HEK293T (cell line): ENCODE data around the gene UNCX.

Experiments used
- BHLHE40 ChIP-seq: fragments of 450-650 bp; IDR thresholded peaks from 2 replicates; pipeline ENCODE4 v1.6.1; 2016; ENCODE audit warnings: mild to moderate bottlenecking, moderate library complexity, borderline replicate concordance
- ELF4 ChIP-seq: fragments of 450-650 bp; IDR thresholded peaks from 2 replicates; pipeline ENCODE4 v1.6.1; 2017; ENCODE audit warnings: antibody characterized with exemption
- FOXA1 ChIP-seq: fragments of 450-650 bp; IDR thresholded peaks from 2 replicates; pipeline ENCODE4 v1.6.1; 2016; ENCODE audit warnings: mild to moderate bottlenecking
- FOXK2 ChIP-seq: fragments of 450-650 bp; IDR thresholded peaks from 2 replicates; pipeline ENCODE4 v1.6.1; 2016; ENCODE audit warnings: mild to moderate bottlenecking
- FOXM1 ChIP-seq: fragments of 450-650 bp; IDR thresholded peaks from 2 replicates; pipeline ENCODE4 v1.6.1; 2017; ENCODE audit warnings: mild to moderate bottlenecking, borderline replicate concordance
- HDGF ChIP-seq: fragments of 450-650 bp; IDR thresholded peaks from 2 replicates; pipeline ENCODE4 v1.6.1; 2017; ENCODE audit warnings: antibody characterized with exemption, borderline replicate concordance
- PKNOX1 ChIP-seq: fragments of 450-650 bp; IDR thresholded peaks from 2 replicates; pipeline ENCODE4 v1.6.1; 2016
- SUZ12 ChIP-seq: fragments of 450-650 bp; IDR thresholded peaks from 2 replicates; pipeline ENCODE4 v1.6.1; 2016; ENCODE audit warnings: mild to moderate bottlenecking
- ZNF384 ChIP-seq: fragments of 450-650 bp; IDR thresholded peaks from 2 replicates; pipeline ENCODE4 v1.6.1; 2016

- TF ChIP-seq SUZ12 (no peak), ELF4 (no peak), BHLHE40 (no peak), FOXM1 (no peak), ZNF384 (no peak), PKNOX1 (no peak), FOXA1 (no peak), HDGF (no peak), FOXK2 (no peak)
These were observed 30.8 kb upstream of the UNCX start for GRCh38 chr7:1201916-1202315.
